Loucy (cell line): Measurements from ENCODE around the gene NRARP.

Experiments
- H2AFZ ChIP-seq: fragments of 200-600 bp; sonication (generic); 2 replicates; pipeline ENCODE4 v1.6.0; 2016; ENCODE audit warnings: antibody characterized with exemption, mild to moderate bottlenecking, low read length, moderate library complexity
- H3F3A ChIP-seq: fragments of 200-600 bp; 2 replicates; pipeline ENCODE4 v1.6.0; 2016; ENCODE audit warnings: antibody characterized with exemption, low read depth, mild to moderate bottlenecking
- H3K27me3 ChIP-seq: fragments of 200-600 bp; sonication (generic); 2 replicates; pipeline ENCODE4 v1.6.1; 2014; ENCODE audit warnings: low read length, mild to moderate bottlenecking; ENCODE audit not compliant: insufficient read depth, poor library complexity, severe bottlenecking
- H3K36me3 ChIP-seq: fragments of 200-600 bp; sonication (generic); 2 replicates; pipeline ENCODE4 v1.6.1; 2016; ENCODE audit warnings: low read length; ENCODE audit not compliant: insufficient read depth
- H3K4me1 ChIP-seq: fragments of 200-600 bp; sonication (generic); 2 replicates; pipeline ENCODE4 v1.5.1; 2014; ENCODE audit warnings: low read length, mild to moderate bottlenecking; ENCODE audit not compliant: insufficient read depth, poor library complexity, severe bottlenecking
- H3K4me2 ChIP-seq: fragments of 200-600 bp; sonication (generic); 2 replicates; pipeline ENCODE4 v1.6.0; 2014; ENCODE audit warnings: antibody characterized with exemption, low read length, low read depth, mild to moderate bottlenecking; ENCODE audit not compliant: poor library complexity, severe bottlenecking
- H3K4me3 ChIP-seq: fragments of 200-600 bp; sonication (generic); 2 replicates; pipeline ENCODE4 v1.5.1; 2014; ENCODE audit warnings: low read length, mild to moderate bottlenecking, mixed read lengths; ENCODE audit not compliant: poor library complexity, severe bottlenecking
- H3K79me2 ChIP-seq: fragments of 200-600 bp; sonication (generic); 2 replicates; pipeline ENCODE4 v1.6.1; 2014; ENCODE audit warnings: low read length; ENCODE audit not compliant: insufficient read depth
- H3K9ac ChIP-seq: fragments of 200-600 bp; sonication (generic); 2 replicates; pipeline ENCODE4 v1.6.0; 2014; ENCODE audit warnings: mild to moderate bottlenecking, low read depth, low read length, moderate library complexity; ENCODE audit not compliant: poor library complexity, severe bottlenecking
- H3K9me2 ChIP-seq: fragments of 200-600 bp; sonication (generic); replicated peaks from 2 replicates; pipeline ENCODE4 v1.6.1; 2016; ENCODE audit warnings: low read depth, low read length, mixed read lengths
- H3K9me3 ChIP-seq: fragments of 200-600 bp; sonication (generic); 2 replicates; pipeline ENCODE4 v1.6.1; 2014; ENCODE audit warnings: mild to moderate bottlenecking, antibody characterized with exemption, low read length, low read depth; ENCODE audit not compliant: insufficient read depth
- H4K20me1 ChIP-seq: fragments of 200-600 bp; sonication (generic); 2 replicates; pipeline ENCODE4 v1.6.0; 2014; ENCODE audit warnings: antibody characterized with exemption, low read length, mild to moderate bottlenecking; ENCODE audit not compliant: insufficient read depth, poor library complexity, severe bottlenecking
- EZH2phosphoT487 ChIP-seq: fragments of 200-600 bp; IDR thresholded peaks from 2 replicates; pipeline ENCODE4 v1.6.1; 2018; ENCODE audit warnings: antibody characterized with exemption, mild to moderate bottlenecking, moderate library complexity, borderline replicate concordance
- TF ChIP-seq, protein P1 (sequence below): fragments of 200-600 bp; sonication (generic); conservative IDR thresholded peaks from 2 replicates; pipeline ENCODE4 v1.5.1; 2014; ENCODE audit warnings: mild to moderate bottlenecking, antibody characterized with exemption, low read length

Gene NRARP

GRCh38 chr9:137299203-137299565 is 2.9 kb downstream of the NRARP start:
- Histone ChIP-seq H3F3A (no peaks in the 10 kb centered on the region), H3K36me3 (no peaks in the 10 kb centered on the region), H3K79me2 (no peaks in the 10 kb centered on the region), H3K4me3 (no peak overlapping the region), H2AFZ (no peak overlapping the region), H3K9ac (no peak overlapping the region), H3K4me2 (no peak overlapping the region), H3K9me2 (no peaks in the 10 kb centered on the region), H4K20me1 (no peaks in the 10 kb centered on the region), H3K27me3 (no peaks in the 10 kb centered on the region), H3K4me1 (no peaks in the 10 kb centered on the region), H3K9me3 (no peaks in the 10 kb centered on the region)
- TF ChIP-seq, protein P1, sequence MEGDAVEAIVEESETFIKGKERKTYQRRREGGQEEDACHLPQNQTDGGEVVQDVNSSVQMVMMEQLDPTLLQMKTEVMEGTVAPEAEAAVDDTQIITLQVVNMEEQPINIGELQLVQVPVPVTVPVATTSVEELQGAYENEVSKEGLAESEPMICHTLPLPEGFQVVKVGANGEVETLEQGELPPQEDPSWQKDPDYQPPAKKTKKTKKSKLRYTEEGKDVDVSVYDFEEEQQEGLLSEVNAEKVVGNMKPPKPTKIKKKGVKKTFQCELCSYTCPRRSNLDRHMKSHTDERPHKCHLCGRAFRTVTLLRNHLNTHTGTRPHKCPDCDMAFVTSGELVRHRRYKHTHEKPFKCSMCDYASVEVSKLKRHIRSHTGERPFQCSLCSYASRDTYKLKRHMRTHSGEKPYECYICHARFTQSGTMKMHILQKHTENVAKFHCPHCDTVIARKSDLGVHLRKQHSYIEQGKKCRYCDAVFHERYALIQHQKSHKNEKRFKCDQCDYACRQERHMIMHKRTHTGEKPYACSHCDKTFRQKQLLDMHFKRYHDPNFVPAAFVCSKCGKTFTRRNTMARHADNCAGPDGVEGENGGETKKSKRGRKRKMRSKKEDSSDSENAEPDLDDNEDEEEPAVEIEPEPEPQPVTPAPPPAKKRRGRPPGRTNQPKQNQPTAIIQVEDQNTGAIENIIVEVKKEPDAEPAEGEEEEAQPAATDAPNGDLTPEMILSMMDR, result no peak
- TF ChIP-seq EZH2phosphoT487, result no peak

GRCh38 chr9:137298401-137299202 is 3.5 kb downstream of the NRARP start:
- H3K79me2 ChIP-seq, result no peaks in the 10 kb centered on the region
- H2AFZ ChIP-seq, result no peak overlapping the region
- H3K9me3 ChIP-seq, result no peaks in the 10 kb centered on the region
- H4K20me1 ChIP-seq, result no peaks in the 10 kb centered on the region
- TF ChIP-seq EZH2phosphoT487, result no peak
- TF ChIP-seq, protein P1, result no peak
- H3K36me3 ChIP-seq, result no peaks in the 10 kb centered on the region
- no peaks in the 10 kb centered on the region for H3K9me2 ChIP-seq
- no peak overlapping the region for H3K4me2 ChIP-seq
- H3F3A ChIP-seq, result no peaks in the 10 kb centered on the region
- no peaks in the 10 kb centered on the region for H3K4me1 ChIP-seq
- no peak overlapping the region for H3K9ac ChIP-seq
- H3K4me3 ChIP-seq, result no peak overlapping the region
- H3K27me3 ChIP-seq, result no peaks in the 10 kb centered on the region

- H3K9me2 ChIP-seq, result no peaks in the 10 kb centered on the region
- no peaks in the 10 kb centered on the region for H3K36me3 ChIP-seq
- no peaks in the 10 kb centered on the region for H3F3A ChIP-seq
- H3K27me3 ChIP-seq, result no peaks in the 10 kb centered on the region
- H3K9me3 ChIP-seq, result no peaks in the 10 kb centered on the region
- TF ChIP-seq EZH2phosphoT487, result no peak
- TF ChIP-seq, protein P1, result no peak
- H3K4me1 ChIP-seq, result no peaks in the 10 kb centered on the region
- no peak overlapping the region for H3K9ac ChIP-seq
- no peak overlapping the region for H3K4me3 ChIP-seq
- H3K79me2 ChIP-seq, result no peaks in the 10 kb centered on the region
- no peak overlapping the region for H3K4me2 ChIP-seq
- no peaks in the 10 kb centered on the region for H4K20me1 ChIP-seq
- no peak overlapping the region for H2AFZ ChIP-seq
Observed at GRCh38 chr9:137297966-137298365, 4.1 kb downstream of the NRARP start.
